ENCODE measurements around the gene FAM184A. TPM values are rescaled to one million over a fixed set of nuclear protein-coding genes. Genes with fewer than 3 reads are reported as not detected.

The FAM184A gene
- total RNA-seq, 4 donors from 2014 or later, result 0.19 to 6.8 (median 1.8) TPM

DNA sequence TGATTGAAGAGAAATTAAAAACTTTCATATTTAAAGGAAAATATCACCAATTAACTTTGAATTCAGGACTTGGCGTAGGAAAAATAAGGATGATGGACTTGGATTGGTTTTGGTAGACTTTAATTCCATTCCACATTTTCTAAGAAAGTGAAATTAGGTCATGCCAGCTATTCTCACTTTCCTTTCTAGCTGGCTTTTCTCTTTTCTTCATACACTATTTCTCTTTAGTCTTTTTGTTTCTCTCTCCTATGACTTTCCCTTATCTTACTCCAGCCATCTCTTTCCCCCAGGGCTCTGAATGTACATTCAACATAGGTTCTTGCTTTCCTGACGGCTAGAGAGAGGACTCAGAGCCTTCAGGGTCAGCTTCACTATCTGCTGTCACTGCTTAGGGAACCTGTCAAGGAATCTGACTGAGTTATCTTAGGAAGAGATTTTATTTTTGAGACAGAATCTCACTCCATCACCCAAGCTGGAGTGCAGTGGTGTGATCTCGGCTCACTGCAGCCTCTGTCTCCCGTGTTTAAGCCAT lies 82.1 kb downstream of the FAM184A start:
- no peaks in the 10 kb centered on the region for H3K27me3 ChIP-seq
- TF ChIP-seq POLR2AphosphoS5 (IDR thresholded peaks at IDR 0.05) (no peak), POLR2A (IDR thresholded peaks at IDR 0.05) (no peak), EP300 (IDR thresholded peaks at IDR 0.05) (no peak)
- TF ChIP-seq, protein P1, sequence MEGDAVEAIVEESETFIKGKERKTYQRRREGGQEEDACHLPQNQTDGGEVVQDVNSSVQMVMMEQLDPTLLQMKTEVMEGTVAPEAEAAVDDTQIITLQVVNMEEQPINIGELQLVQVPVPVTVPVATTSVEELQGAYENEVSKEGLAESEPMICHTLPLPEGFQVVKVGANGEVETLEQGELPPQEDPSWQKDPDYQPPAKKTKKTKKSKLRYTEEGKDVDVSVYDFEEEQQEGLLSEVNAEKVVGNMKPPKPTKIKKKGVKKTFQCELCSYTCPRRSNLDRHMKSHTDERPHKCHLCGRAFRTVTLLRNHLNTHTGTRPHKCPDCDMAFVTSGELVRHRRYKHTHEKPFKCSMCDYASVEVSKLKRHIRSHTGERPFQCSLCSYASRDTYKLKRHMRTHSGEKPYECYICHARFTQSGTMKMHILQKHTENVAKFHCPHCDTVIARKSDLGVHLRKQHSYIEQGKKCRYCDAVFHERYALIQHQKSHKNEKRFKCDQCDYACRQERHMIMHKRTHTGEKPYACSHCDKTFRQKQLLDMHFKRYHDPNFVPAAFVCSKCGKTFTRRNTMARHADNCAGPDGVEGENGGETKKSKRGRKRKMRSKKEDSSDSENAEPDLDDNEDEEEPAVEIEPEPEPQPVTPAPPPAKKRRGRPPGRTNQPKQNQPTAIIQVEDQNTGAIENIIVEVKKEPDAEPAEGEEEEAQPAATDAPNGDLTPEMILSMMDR (IDR thresholded peaks at IDR 0.05), result no peak
- no peak overlapping the region for H3K4me3 ChIP-seq
- H3K36me3 ChIP-seq, result no peaks in the 10 kb centered on the region
- no peak for DNase-seq (ENCODE audit: low spot score in 2 of 2)
- 77% methylated on average over 4 of the region's 4 CpGs for WGBS
- H3K27ac ChIP-seq, result no peak overlapping the region
- H3K9me3 ChIP-seq, result no peaks in the 10 kb centered on the region
- no peaks in the 10 kb centered on the region for H3K4me1 ChIP-seq

DNA sequence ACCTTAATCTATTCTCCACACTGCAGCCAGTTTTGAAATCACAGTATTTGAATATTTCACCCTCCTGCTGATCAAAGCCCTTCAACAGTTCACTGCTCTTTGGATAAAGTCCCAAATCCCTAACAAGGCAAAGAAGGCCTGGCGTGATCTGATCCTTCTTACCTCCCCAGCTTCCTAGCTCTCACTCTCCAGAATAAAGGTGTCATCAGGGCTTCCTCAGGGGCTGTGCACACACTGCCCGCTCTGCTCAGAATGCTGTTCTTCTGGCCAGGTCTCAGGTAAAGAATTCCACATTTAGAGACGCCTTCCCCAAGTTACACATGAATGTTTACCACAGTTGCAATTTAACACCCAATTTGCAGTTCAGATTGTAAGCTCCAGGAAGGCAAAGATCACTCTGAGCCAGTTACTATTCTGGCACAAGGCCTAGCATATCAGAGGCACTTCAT lies 84.6 kb downstream of the FAM184A start:
- TF ChIP-seq POLR2AphosphoS5 (IDR thresholded peaks at IDR 0.05), result no peak
- TF ChIP-seq EP300 (IDR thresholded peaks at IDR 0.05), result no peak
- Histone ChIP-seq H3K27me3 (no peaks in the 10 kb centered on the region), H3K4me3 (no peak overlapping the region), H3K36me3 (no peaks in the 10 kb centered on the region), H3K27ac (no peak overlapping the region), H3K9me3 (no peaks in the 10 kb centered on the region), H3K4me1 (no peaks in the 10 kb centered on the region)
- 88% methylated on average over 3 of the region's 3 CpGs for WGBS
- no peak for DNase-seq (ENCODE audit: low spot score in 2 of 2)

DNA sequence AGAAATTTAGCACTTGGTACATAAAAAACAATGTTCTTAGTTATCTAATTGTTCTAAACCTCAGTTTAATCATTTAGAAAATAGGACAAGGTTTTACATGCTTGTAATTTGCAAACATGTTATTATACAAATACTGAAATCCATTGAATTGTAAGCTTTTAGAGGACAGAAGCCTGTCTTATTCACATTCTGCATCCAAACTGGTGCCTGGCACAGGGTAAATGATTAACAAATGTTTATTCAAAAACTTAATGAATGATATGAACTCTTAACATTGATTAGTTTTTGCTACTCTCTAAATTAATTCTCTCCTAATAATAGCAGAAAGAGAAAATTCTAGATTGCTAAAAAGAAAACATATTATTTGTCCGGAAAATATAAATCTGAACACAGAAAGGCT lies 85.1 kb downstream of the FAM184A start:
- Histone ChIP-seq H3K4me3 (no peak overlapping the region), H3K4me1 (no peaks in the 10 kb centered on the region), H3K27ac (no peak overlapping the region), H3K36me3 (no peaks in the 10 kb centered on the region), H3K9me3 (no peaks in the 10 kb centered on the region), H3K27me3 (no peaks in the 10 kb centered on the region)
- DNase-seq (ENCODE audit: low spot score in 2 of 2), result no peak
- whole genome bisulfite sequencing, result 92% methylated on average over 1 of the region's 1 CpG
- no peak for TF ChIP-seq EP300 (IDR thresholded peaks at IDR 0.05)
- no peak for TF ChIP-seq POLR2AphosphoS5 (IDR thresholded peaks at IDR 0.05)
- no peak for TF ChIP-seq POLR2A (IDR thresholded peaks at IDR 0.05)
- TF ChIP-seq, protein P1 (IDR thresholded peaks at IDR 0.05), result no peak

DNA sequence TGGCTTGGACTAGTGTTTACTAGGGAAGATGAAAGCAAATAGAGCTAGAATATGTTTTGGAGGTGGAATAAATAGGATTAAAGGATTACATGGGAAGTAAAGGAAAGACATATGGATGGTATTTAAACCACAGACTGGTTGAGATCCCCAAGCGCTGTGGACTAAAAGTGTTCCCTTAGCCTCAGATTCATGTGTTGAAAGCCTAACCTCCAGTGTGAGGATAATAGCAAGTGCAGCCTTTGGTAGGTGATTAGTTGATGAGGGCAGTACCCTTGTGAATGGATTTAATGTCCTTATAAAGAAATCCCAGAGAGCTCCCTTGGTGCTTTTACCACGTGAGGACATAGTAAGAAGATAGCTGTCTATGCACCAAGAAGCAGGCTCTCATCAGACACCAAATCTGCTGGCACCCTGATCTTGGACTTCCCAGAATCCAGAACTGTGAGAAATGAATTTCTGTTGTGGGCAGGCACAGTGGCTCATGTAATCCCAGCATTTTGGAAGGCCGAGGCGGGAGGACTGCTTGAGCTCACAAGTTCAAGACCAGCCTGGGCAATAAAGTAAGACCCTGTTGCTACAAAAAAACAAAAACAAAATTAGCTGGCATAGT lies 86.2 kb downstream of the FAM184A start:
- TF ChIP-seq EP300 (IDR thresholded peaks at IDR 0.05), result no peak
- TF ChIP-seq POLR2A (IDR thresholded peaks at IDR 0.05), result no peak
- TF ChIP-seq, protein P1 (IDR thresholded peaks at IDR 0.05), result no peak
- no peak for TF ChIP-seq POLR2AphosphoS5 (IDR thresholded peaks at IDR 0.05)
- Histone ChIP-seq H3K36me3 (no peaks in the 10 kb centered on the region), H3K9me3 (no peaks in the 10 kb centered on the region), H3K4me3 (no peak overlapping the region), H3K27me3 (no peaks in the 10 kb centered on the region), H3K4me1 (no peaks in the 10 kb centered on the region), H3K27ac (no peak overlapping the region)
- DNase-seq (ENCODE audit: low spot score in 2 of 2), result no peak
- 96% methylated on average over 4 of the region's 4 CpGs for WGBS

DNA sequence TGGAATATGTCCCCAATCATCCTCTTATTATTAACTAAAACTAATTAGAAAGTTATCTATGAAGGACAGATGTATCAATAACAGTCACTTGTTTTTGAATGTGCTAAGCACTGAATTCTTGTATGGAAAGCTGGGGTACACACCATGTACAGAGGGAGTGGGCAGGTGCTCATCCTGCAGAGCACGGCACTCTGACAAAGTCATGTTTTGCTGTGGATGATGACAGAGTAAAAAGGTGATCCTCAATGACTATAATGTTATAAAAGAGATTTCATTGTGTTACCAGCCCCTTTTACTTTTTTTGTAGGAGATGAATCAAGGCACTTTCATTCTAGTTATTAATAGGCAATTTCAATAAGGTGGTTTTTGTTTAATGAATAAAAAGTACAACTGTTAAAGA lies 92.2 kb downstream of the FAM184A start:
- DNase-seq (ENCODE audit: low spot score in 2 of 2), result no peak
- Histone ChIP-seq H3K9me3 (no peaks in the 10 kb centered on the region), H3K27ac (no peak overlapping the region), H3K4me1 (no peaks in the 10 kb centered on the region), H3K27me3 (no peaks in the 10 kb centered on the region), H3K4me3 (no peak overlapping the region), H3K36me3 (no peaks in the 10 kb centered on the region)
- no peak for TF ChIP-seq POLR2A (IDR thresholded peaks at IDR 0.05)
- no peak for TF ChIP-seq EP300 (IDR thresholded peaks at IDR 0.05)
- TF ChIP-seq POLR2AphosphoS5 (IDR thresholded peaks at IDR 0.05), result no peak
- TF ChIP-seq, protein P1 (IDR thresholded peaks at IDR 0.05), result no peak
- 96% methylated on average over 1 of the region's 1 CpG for WGBS

Measured in suprapubic skin (tissue), 4 donors.